ENCODE data around the gene ADGRF3.
"Not testable (repeated sequence)": the region's sequence is repeated elsewhere in the genome, so short reads cannot be mapped to it uniquely, and the experiment has no call there.

ADGRF3 gene, protein sequence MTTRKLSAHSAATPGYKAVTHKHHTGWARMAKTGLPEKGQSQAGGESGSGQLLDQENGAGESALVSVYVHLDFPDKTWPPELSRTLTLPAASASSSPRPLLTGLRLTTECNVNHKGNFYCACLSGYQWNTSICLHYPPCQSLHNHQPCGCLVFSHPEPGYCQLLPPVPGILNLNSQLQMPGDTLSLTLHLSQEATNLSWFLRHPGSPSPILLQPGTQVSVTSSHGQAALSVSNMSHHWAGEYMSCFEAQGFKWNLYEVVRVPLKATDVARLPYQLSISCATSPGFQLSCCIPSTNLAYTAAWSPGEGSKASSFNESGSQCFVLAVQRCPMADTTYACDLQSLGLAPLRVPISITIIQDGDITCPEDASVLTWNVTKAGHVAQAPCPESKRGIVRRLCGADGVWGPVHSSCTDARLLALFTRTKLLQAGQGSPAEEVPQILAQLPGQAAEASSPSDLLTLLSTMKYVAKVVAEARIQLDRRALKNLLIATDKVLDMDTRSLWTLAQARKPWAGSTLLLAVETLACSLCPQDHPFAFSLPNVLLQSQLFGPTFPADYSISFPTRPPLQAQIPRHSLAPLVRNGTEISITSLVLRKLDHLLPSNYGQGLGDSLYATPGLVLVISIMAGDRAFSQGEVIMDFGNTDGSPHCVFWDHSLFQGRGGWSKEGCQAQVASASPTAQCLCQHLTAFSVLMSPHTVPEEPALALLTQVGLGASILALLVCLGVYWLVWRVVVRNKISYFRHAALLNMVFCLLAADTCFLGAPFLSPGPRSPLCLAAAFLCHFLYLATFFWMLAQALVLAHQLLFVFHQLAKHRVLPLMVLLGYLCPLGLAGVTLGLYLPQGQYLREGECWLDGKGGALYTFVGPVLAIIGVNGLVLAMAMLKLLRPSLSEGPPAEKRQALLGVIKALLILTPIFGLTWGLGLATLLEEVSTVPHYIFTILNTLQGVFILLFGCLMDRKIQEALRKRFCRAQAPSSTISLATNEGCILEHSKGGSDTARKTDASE

GRCh38 chr2:26346454-26347053 lies at the start of gene ADGRF3:
TSS of gene ADGRF3 (minus strand) at chr2:26346789. CDS start at chr2:26346234, 555 bp downstream.
- DNase-seq, result no peak

- DNase-seq, result no peak
Observed at GRCh38 chr2:26395394-26395793, 48.8 kb upstream of the ADGRF3 start.

- DNase-seq, result no peak
Observed at GRCh38 chr2:26394694-26395093, 48.1 kb upstream of the ADGRF3 start.

- DNase-seq, result no peak
Observed at GRCh38 chr2:26387189-26387588, 40.6 kb upstream of the ADGRF3 start.

- DNase-seq, result no peak
Observed at GRCh38 chr2:26384597-26384996, 38.0 kb upstream of the ADGRF3 start.

GRCh38 chr2:26384183-26384582 lies 37.6 kb upstream of the ADGRF3 start:
- DNase-seq, result no peak

- no peak for DNase-seq
Observed at GRCh38 chr2:26382564-26382963, 36.0 kb upstream of the ADGRF3 start.

DNA sequence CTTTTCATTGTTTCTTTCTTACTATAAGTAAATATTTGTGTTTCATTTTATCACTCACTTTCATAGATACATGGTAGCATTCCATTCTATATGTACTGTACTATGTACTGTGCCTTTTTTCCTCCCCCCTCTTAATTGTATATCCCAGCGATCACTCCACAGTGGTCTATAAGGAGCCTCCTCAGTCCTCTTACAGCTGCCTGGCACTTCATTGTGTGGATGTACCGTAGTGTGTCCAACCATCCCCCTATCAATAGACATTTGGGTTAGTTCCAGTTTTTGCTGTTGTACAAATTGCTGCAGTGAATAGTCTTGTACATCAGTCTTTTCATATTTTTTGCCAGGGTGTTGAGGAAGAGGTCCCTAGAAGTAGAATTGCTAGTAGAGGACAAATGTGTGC lies 33.7 kb upstream of the ADGRF3 start:
- no peak for DNase-seq

GRCh38 chr2:26376799-26377198 lies 30.2 kb upstream of the ADGRF3 start:
- DNase-seq, result no peak

DNA sequence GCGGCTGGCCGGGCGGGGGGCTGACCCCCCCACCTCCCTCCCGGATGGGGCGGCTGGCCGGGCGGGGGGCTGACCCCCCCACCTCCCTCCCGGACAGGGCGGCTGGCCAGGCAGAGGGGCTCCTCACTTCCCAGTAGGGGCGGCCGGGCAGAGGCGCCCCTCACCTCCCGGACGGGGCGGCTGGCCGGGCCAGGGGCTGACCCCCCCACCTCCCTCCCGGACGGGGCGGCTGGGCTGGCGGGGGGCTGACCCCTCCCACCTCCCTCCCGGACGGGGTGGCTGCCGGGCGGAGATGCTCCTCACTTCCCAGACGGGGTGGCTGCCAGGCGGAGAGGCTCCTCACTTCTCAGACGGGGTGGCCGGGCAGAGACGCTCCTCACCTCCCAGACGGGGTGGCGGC lies 24.3 kb upstream of the ADGRF3 start:
- DNase-seq, result not testable (repeated sequence)

- not testable (repeated sequence) for DNase-seq
Observed at GRCh38 chr2:26369664-26370063, 23.1 kb upstream of the ADGRF3 start.

DNA sequence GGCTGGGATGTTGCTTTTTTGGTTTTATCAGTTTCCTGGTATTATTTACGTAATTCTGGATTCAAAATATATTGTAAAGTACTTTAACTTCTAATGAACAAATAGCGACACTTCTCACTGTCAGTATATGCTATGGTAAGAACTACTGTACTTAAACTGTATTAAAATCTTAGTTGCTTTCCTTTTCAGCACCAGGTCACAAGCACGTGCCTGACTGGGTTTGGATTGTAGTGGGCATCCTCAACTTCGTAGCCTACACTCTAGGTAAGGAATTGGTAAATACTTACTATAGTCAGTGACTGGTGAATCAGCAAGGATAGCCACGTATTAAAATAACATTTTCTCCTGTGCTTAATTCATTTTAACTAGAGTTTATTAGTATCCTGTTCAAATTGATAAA lies 20.4 kb upstream of the ADGRF3 start:
- DNase-seq, result no peak

DNA sequence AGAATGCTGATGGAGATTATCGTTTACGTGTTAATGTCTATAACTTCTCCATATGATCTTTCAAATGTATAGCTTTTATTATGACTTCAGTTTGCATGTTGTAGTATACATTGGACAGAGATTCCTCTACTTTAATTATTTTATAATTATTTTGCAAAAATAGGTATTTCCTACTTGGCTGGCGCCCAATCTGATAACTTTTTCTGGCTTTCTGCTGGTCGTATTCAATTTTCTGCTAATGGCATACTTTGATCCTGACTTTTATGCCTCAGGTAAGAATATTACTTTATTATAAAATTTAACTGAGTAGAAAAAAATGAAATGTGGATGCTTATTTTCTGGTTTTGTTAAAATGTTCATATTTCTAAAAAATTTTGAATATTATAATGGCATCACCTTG lies 18.1 kb upstream of the ADGRF3 start:
- no peak for DNase-seq

GRCh38 chr2:26363958-26364357 lies 17.4 kb upstream of the ADGRF3 start:
- no peak for DNase-seq

- DNase-seq, result no peak
Observed at GRCh38 chr2:26363323-26363722, 16.7 kb upstream of the ADGRF3 start.

GRCh38 chr2:26359886-26360473 lies 13.4 kb upstream of the ADGRF3 start:
- no peak for DNase-seq

DNA sequence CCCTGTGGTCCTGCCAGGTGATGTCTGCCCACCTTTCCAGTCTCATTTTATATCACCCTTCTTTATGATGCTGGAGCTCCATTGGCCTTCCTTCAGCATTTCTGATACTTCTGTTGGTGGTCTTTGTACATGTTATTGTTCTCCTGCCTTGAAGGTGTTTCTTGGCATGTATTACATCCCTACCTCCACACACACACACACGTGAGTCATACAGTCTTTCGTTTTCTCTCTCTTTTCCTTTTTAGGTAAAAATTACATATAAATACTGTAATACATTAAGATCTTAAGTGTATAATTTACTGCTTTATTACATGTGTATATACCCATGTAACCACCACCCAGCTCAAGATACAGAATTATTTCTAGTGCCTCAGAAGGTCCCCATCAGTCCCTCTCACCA lies 10.2 kb upstream of the ADGRF3 start:
- no peak for DNase-seq

GRCh38 chr2:26356111-26356510 lies 9.5 kb upstream of the ADGRF3 start:
- DNase-seq, result no peak

DNA sequence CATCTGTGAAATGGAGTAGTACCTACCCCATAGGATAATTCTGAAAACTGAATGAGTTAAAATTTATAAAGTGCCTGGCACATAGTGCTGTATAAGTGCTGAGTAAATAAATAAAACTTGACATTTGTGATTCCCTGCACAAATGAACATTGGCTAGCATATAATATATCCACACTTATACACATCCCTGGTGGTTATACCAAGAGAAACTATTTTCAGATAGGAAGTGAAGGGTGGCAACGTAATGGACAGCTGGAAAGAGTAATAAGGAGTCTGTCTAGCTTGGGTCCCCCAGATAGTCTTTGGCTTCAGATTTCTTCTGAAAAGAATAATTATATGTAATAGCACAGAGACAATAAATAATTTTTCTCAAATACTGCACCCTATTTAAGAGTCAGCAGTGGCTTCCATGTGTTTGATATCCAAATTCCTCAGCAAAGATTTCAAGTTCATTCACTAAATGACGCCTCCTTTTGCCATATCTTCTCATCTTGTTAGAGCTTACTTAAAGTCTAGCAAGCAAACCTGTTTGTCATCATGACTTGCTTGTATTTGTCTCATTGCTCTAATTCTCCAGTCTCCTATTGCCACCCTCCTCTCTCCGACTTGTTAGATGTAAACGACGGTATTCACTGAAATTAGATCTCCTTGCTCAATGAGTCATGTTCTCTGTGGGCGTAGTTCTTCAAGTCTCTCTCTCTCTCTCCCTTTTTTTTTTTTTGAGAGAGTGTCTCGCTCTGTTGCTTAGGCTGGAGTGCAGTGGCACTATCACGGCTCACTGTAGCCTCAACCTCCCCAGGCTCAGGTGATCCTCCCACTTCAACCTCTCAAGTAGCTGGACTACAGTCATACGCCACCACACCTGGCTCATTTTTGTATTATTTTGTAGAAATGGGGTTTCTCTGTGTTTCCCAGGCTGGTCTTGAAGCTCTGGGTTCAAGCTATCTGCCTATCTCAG lies 8.7 kb upstream of the ADGRF3 start:
- no peak for DNase-seq

GRCh38 chr2:26354469-26354868 lies 7.9 kb upstream of the ADGRF3 start:
- not testable (repeated sequence) for DNase-seq

GRCh38 chr2:26352892-26353291 lies 6.3 kb upstream of the ADGRF3 start:
- no peak for DNase-seq

Measured in GOT3 (cell line).